Upper lobe of right lung (tissue), 1 donor: ENCODE measurements around the gene ACAN. TPM values are rescaled to one million over a fixed set of nuclear protein-coding genes. Genes with fewer than 3 reads are reported as not detected.

Experiments used
- ATAC-seq: fragments of 200-7000 bp; cut with Tn5 transposase; one replicate; pipeline ENCODE4 v1.9.1; 2020; ENCODE audit warnings: mild to moderate bottlenecking, moderate library complexity
- DNase-seq: peaks from one replicate; pipeline ENCODE4 v3.0.0-alpha.2; 2020
- H3K27ac ChIP-seq: fragments of 200-600 bp; one replicate; pipeline ENCODE4 v1.8.0; 2022
- H3K27me3 ChIP-seq: fragments of 200-600 bp; one replicate; pipeline ENCODE4 v1.8.0; 2022; ENCODE audit warnings: mild to moderate bottlenecking
- H3K36me3 ChIP-seq: fragments of 200-600 bp; one replicate; pipeline ENCODE4 v1.8.0; 2022
- H3K4me1 ChIP-seq: fragments of 200-600 bp; one replicate; pipeline ENCODE4 v1.8.0; 2022
- H3K4me3 ChIP-seq: fragments of 200-600 bp; one replicate; pipeline ENCODE4 v1.8.0; 2022; ENCODE audit warnings: mild to moderate bottlenecking
- H3K9me3 ChIP-seq: fragments of 200-600 bp; one replicate; pipeline ENCODE4 v1.8.0; 2022
- intact Hi-C: fragments of 100-400 bp; cut with DNase I; formaldehyde crosslinking; loops from one replicate; pipeline ENCODE4 v1.11.0; 2022
- total RNA-seq: library from RNA; stranded (reverse); fragmentation: NEBNext Ultra II Directional; extraction: Animal tissue kit (Norgen Biotek cat#: 25700); gene quantifications from one replicate; pipeline ENCODE4 v1.2.1, GENCODE V29; 2021
- TF ChIP-seq, protein P1 (sequence below): fragments of 200-600 bp; IDR thresholded peaks from one replicate; pipeline ENCODE4 v1.8.0; 2022; ENCODE audit warnings: antibody characterized with exemption
- donor health status: DM: no; HTN: yes; CAD: no; lungs with severe emphysema.

ACAN gene
- total RNA-seq, 1 donor from 2014 or later: 0.06 TPM

- Histone ChIP-seq H3K9me3 (no peaks in the 10 kb centered on the region), H3K4me3 (no peak overlapping the region), H3K4me1 (no peaks in the 10 kb centered on the region), H3K36me3 (no peaks in the 10 kb centered on the region), H3K27me3 (no peaks in the 10 kb centered on the region), H3K27ac (no peak overlapping the region)
- TF ChIP-seq, protein P1, sequence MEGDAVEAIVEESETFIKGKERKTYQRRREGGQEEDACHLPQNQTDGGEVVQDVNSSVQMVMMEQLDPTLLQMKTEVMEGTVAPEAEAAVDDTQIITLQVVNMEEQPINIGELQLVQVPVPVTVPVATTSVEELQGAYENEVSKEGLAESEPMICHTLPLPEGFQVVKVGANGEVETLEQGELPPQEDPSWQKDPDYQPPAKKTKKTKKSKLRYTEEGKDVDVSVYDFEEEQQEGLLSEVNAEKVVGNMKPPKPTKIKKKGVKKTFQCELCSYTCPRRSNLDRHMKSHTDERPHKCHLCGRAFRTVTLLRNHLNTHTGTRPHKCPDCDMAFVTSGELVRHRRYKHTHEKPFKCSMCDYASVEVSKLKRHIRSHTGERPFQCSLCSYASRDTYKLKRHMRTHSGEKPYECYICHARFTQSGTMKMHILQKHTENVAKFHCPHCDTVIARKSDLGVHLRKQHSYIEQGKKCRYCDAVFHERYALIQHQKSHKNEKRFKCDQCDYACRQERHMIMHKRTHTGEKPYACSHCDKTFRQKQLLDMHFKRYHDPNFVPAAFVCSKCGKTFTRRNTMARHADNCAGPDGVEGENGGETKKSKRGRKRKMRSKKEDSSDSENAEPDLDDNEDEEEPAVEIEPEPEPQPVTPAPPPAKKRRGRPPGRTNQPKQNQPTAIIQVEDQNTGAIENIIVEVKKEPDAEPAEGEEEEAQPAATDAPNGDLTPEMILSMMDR: no peak
- no peak for ATAC-seq
- intact Hi-C loops: no loop called here
- no peak for DNase-seq
Measured at GRCh38 chr15:88785217-88785616, 18.0 kb upstream of the ACAN start.

GRCh38 chr15:88788036-88788435 is 15.2 kb upstream of the ACAN start:
- DNase-seq: no peak
- Histone ChIP-seq H3K27ac (no peak overlapping the region), H3K36me3 (no peaks in the 10 kb centered on the region), H3K4me3 (no peak overlapping the region), H3K27me3 (peaks cover 8% of the 10 kb centered on the region), H3K4me1 (no peaks in the 10 kb centered on the region), H3K9me3 (no peaks in the 10 kb centered on the region)
- ATAC-seq: no peak
- TF ChIP-seq, protein P1: no peak
- intact Hi-C loops: no loop called here

DNA sequence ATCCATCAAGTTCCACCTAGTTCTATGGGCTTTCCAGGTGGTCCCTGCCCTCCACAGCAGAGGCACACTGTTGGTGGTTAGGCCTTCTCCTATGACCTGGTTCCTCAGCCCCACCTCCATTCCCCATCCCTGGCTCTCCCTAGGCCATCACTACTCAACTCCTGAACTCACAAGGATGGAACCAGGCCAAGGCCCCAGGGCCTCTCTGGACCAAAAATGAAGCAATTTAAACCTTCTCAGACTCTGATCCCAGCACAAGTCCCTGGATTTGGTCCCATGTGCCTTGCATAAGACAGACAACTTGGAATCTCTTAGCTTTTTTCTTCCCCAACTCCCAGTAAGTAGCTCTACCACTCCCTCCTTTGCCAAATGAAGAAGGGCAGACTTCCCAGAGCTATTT is 14.4 kb upstream of the ACAN start:
- intact Hi-C loops: no loop called here
- ATAC-seq (no peak), DNase-seq (no peak)
- H3K4me1 ChIP-seq: no peaks in the 10 kb centered on the region
- H3K4me3 ChIP-seq: no peak overlapping the region
- H3K9me3 ChIP-seq: no peaks in the 10 kb centered on the region
- H3K27ac ChIP-seq: no peak overlapping the region
- H3K36me3 ChIP-seq: no peaks in the 10 kb centered on the region
- TF ChIP-seq, protein P1: no peak
- H3K27me3 ChIP-seq: peaks cover 8% of the 10 kb centered on the region

DNA sequence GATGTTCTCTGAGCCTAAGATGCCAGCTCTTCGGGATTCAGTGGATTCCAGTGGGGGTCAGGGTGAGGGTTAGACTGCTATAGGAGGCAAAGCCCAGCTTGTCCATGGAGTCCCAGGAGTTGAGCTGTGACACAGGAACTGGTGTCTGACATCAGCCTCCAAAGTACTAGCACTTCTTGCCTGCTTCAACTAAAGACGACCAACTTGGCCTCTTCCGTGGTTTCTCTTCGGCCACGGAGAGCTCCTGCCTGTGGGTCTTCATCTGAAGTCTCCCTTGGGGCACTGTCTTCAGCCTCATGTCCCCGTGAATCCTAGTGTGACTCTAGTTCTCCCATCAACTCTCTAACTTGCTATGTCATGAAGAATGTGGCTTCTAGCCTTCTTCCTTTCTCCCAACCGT is 12.8 kb upstream of the ACAN start:
- H3K36me3 ChIP-seq: no peaks in the 10 kb centered on the region
- peaks cover 13% of the 10 kb centered on the region for H3K27me3 ChIP-seq
- H3K27ac ChIP-seq: no peak overlapping the region
- TF ChIP-seq, protein P1: no peak
- H3K4me3 ChIP-seq: no peak overlapping the region
- no peaks in the 10 kb centered on the region for H3K4me1 ChIP-seq
- no peaks in the 10 kb centered on the region for H3K9me3 ChIP-seq
- ATAC-seq (no peak), DNase-seq (no peak)
- intact Hi-C loops: no loop called here

DNA sequence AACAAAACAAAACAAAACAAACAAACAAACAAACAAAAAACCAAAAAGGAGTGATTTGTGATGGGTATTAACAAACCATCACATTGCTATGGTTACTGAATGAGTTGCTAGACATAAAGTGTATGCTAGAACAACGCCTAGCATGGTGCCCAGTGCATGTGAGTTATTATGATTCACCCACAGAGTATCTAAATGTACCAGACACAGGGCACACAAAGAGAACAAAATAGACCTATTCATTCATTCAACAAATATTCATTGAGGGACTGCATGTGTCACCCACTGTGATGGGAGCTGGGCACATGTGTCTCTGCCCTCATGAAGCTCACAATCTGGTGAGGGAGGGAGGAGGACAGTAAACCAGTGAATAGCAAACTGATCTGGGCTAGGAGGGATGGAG is 11.6 kb upstream of the ACAN start:
- intact Hi-C loops: no loop called here
- no peaks in the 10 kb centered on the region for H3K4me1 ChIP-seq
- no peak overlapping the region for H3K4me3 ChIP-seq
- DNase-seq (no peak), ATAC-seq (no peak)
- TF ChIP-seq, protein P1: no peak
- no peak overlapping the region for H3K27ac ChIP-seq
- no peaks in the 10 kb centered on the region for H3K9me3 ChIP-seq
- no peaks in the 10 kb centered on the region for H3K36me3 ChIP-seq
- peaks cover 20% of the 10 kb centered on the region for H3K27me3 ChIP-seq
